ENCODE data around the gene IL15.

Gene IL15

DNA sequence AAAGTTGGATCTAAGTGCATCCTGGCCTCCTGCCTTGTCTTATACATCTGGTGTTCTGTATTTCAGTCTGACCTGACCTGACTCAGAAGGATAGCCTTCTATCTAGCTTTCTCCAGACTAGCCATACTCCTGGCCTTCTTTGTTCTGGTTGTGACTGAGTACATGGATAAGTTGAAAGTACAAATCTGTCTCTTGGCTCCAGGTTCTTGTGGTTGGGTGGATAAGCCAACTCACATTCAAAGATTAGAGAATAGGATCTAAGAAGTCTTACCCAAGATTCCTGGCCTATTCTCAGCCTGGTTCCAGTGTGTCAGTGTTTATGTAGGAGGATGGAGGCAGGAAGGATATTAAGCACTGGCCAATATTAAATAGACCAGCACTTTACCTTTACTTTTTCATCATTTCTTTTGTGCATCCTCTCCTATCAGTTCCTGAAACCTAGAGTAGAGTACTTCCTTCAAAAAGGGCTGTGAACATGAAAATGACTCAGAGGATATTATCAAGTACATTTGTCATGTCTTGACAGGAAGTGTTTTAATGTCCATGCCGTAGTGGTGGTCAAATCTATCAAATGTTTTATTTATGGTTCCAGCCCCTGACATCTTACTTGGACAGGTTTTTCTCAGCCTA, 123.5 kb downstream of the IL15 start:
- Mint-ChIP-seq H3K4me3 (no peak overlapping the region), H3K9me3 (peaks cover 3% of the 10 kb centered on the region), H3K27me3 (ENCODE audit: low read depth) (no peaks in the 10 kb centered on the region), H3K36me3 (ENCODE audit: low read depth) (no peaks in the 10 kb centered on the region), H3K27ac (no peak overlapping the region), H3K4me1 (no peaks in the 10 kb centered on the region)
- TF ChIP-seq CTCF (IDR thresholded peaks at IDR 0.05; ENCODE audit: unreplicated experiment in 3 of 3) = no peak

- no peak overlapping the region for H3K4me3 Mint-ChIP-seq
- TF ChIP-seq CTCF (IDR thresholded peaks at IDR 0.05; ENCODE audit: unreplicated experiment in 3 of 3) = no peak
- H3K36me3 Mint-ChIP-seq (ENCODE audit: low read depth) = no peaks in the 10 kb centered on the region
- no peaks in the 10 kb centered on the region for H3K27me3 Mint-ChIP-seq (ENCODE audit: low read depth)
- no peak overlapping the region for H3K27ac Mint-ChIP-seq
- no peaks in the 10 kb centered on the region for H3K4me1 Mint-ChIP-seq
- H3K9me3 Mint-ChIP-seq = peaks cover 3% of the 10 kb centered on the region
Measured at GRCh38 chr4:141761926-141762325, 125.5 kb downstream of the IL15 start.

- H3K27ac Mint-ChIP-seq = no peak overlapping the region
- H3K4me1 Mint-ChIP-seq = no peaks in the 10 kb centered on the region
- H3K4me3 Mint-ChIP-seq = no peak overlapping the region
- no peaks in the 10 kb centered on the region for H3K27me3 Mint-ChIP-seq (ENCODE audit: low read depth)
- no peak for TF ChIP-seq CTCF (IDR thresholded peaks at IDR 0.05; ENCODE audit: unreplicated experiment in 3 of 3)
- H3K36me3 Mint-ChIP-seq (ENCODE audit: low read depth) = no peaks in the 10 kb centered on the region
- H3K9me3 Mint-ChIP-seq = peaks cover 3% of the 10 kb centered on the region
Measured at GRCh38 chr4:141763374-141763773, 127.0 kb downstream of the IL15 start.

DNA sequence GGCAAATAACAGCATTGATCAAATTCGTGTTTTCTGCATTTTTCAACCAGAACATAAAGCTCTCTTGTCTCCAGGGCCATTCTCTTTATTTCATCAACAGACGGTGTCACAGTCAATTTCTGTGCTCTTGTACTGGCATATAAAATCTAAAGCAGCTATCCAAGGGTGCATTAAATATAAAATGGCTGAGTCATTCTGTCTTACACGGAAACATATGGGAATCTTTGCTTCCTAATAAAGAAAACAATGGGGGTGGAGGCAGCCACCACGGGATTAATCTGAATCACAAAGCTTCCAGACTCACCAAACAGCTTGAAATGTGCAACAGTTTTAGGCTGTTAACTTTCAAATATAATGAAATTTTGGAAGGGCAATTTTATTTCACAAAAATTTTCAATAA, 132.6 kb downstream of the IL15 start:
- no peak for TF ChIP-seq CTCF (IDR thresholded peaks at IDR 0.05; ENCODE audit: unreplicated experiment in 3 of 3)
- Mint-ChIP-seq H3K4me1 (no peaks in the 10 kb centered on the region), H3K4me3 (no peak overlapping the region), H3K36me3 (ENCODE audit: low read depth) (no peaks in the 10 kb centered on the region), H3K27ac (no peak overlapping the region), H3K9me3 (no peaks in the 10 kb centered on the region), H3K27me3 (ENCODE audit: low read depth) (no peaks in the 10 kb centered on the region)

GRCh38 chr4:141771889-141772830, 135.8 kb downstream of the IL15 start:
- Mint-ChIP-seq H3K9me3 (no peaks in the 10 kb centered on the region), H3K27me3 (ENCODE audit: low read depth) (no peaks in the 10 kb centered on the region), H3K4me1 (no peaks in the 10 kb centered on the region), H3K27ac (no peak overlapping the region), H3K36me3 (ENCODE audit: low read depth) (no peaks in the 10 kb centered on the region), H3K4me3 (no peak overlapping the region)
- TF ChIP-seq CTCF (IDR thresholded peaks at IDR 0.05; ENCODE audit: unreplicated experiment in 3 of 3) = no peak
